ENCODE data around the gene MECR.
"Not testable (repeated sequence)": the region's sequence is repeated elsewhere in the genome, so short reads cannot be mapped to it uniquely, and the experiment has no call there.

Gene MECR

DNA sequence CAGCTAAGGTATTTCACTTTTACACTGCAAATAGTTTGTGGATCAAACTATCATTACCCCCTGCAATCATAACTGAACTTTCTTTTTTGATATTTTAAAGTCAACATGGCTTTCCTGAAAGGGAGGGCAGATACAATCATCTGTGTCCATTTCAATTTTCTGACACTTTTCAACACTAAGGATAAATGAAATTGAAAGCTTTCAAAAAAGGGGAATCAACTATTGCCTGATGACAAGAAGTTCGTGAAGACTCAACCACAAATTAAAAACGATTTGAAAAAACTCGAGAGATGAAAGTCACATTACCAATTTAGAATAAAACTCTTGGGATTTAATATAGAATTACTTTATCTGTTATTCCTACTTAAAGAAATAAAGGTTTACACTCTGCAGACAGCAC is 60.8 kb downstream of the MECR start:
- DNase-seq (ENCODE audit: low read depth in 2 of 2) = no peak

DNA sequence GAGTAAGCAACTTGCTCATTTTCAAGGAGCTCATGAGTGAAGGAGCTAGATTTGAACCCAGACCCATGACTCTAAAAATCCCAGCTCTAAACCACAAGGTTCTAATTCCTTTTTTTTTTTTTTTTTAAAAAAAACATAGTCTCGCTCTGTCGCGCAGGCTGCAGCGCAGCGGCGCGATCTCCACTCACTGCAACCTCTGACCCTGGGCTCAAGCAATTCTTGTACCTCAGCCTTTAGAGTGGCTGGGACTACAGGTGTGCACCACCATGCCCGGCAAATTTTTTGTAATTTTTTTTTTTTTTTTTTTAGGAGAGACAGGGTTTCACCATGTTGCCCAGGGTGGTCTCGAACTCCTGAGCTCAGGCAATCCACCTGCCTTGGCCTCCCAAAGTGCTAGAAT is 62.8 kb downstream of the MECR start:
- no peak for DNase-seq (ENCODE audit: low read depth in 2 of 2)

DNA sequence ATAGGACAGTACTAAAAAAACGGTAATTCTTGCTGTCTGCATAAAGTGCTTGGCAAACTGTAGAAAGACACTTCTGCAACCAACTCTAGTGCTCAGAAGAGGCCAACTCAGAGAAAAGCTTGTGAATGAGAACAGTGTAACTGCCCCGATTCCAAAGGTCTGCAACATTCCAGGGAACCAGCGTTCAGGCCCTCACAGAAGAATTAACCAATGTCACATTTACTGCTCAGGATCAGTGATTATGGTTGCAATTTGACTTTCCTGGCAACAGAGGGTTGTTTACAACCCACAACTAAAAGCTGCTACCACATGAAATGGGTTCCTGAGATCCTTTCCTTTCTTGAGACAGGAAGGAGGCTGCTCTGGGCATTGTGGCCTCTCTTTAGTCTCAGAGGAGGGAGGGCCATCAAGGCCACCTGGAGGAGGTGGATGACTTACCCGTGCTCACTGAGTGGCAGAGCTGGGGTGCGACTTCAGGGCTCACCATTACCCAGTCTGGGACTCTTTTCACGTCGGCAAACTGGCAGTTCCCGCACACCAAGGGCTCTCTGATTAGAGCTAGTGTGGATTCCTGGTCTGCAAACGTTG is 64.3 kb downstream of the MECR start:
- DNase-seq (ENCODE audit: low read depth in 2 of 2) = no peak

DNA sequence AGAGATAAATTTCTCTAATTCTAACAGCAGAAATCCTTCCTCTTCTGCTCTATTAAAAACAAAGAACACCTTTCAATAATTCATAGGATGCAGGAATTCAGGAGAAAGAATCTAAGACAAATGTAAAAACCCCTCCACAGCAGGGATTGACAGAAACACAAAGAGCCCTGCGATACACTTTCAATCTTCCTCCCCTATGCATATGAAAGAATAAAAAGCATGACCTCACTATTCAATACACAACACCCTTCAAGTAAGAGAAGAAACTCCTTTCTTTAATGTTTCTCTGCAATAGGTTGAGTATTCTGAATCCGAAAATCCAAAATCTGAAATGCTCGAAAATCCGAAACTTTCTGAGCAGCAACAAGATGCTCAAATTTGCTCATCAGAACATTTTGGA is 66.1 kb downstream of the MECR start:
- no peak for DNase-seq (ENCODE audit: low read depth in 2 of 2)

DNA sequence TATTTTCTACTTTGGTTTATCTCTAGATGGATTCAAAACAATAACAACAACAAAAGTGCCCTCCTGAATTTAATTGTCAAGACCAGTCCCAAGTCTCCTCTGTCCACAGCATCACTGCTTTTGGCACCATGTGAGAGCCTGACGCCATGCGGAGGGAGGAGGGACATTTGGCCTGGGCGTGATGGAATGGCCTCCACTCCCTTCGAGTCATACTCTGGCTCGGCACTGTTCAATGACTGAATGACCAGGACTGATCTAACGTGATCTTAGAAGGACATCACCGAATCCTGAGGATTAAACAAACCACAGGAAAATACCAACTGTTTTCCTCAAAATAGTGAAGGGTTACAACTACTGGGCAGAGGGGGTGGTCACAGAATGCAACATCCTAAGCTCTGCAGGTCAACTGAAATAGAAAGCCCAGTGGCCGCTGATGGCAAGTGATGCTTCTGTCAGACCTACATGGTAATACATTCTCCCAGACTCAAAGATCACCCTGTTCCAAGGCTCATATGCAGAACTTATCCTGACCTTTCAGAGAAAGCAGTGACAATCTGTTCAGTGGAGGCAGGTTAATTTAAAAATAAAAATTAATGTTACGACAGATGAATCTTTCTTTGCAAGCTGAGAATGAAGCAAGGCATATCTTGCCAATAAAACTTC is 68.1 kb downstream of the MECR start:
- no peak for DNase-seq (ENCODE audit: low read depth in 2 of 2)

DNA sequence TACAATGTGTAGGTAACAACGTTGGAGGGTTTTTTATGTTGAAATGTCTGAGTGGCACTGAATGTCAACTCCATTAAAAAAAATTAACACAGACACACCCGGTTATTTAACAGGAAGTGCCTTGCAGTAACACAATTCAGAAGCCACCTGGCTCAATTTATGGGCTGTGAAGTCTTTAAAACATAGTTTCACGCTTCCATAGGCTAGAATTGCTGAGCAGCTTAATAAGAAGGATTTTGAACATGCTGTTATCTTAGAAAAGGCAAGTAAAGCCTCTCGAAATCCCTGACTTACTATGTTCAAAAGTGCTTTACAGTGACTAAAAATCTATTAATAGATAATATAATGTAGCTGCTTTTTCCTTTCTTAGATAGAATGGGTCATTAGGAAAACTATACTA is 68.7 kb downstream of the MECR start:
- no peak for DNase-seq (ENCODE audit: low read depth in 2 of 2)

DNA sequence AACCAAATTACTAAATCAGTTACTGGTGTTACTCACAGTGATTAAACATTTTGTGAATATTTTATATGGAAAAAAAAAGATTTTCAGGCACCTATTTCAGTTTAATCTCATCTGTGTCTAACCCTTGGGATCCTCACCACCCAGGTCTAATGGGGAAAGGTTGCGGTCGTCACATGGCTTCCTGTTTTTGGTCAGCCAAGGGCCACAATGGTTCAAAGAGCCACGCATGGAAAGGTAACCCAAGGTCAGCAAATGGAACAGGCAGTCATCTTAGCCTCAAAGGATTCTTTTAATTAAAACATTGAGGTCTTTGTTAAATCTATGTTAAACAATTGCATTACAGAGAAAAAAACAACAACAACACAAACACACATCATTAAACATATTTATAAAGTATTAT is 71.0 kb downstream of the MECR start:
- no peak for DNase-seq (ENCODE audit: low read depth in 2 of 2)

DNA sequence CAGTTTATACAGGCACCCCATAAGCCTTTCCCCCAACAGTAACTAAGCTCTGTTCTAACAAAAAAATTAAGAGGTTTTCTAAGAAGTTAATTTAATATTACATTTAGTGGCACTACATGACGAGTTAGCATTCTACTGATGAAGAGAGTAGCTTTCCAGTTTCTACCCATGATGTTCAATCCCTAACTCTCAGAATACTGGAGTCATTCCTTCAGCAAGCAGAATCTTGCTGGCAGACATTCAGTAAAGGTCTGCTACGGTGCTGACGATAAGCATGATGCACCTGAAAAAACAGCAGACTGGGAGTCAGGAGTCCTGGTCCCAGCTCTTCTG is 73.5 kb downstream of the MECR start:
- DNase-seq (ENCODE audit: low read depth in 2 of 2) = no peak

DNA sequence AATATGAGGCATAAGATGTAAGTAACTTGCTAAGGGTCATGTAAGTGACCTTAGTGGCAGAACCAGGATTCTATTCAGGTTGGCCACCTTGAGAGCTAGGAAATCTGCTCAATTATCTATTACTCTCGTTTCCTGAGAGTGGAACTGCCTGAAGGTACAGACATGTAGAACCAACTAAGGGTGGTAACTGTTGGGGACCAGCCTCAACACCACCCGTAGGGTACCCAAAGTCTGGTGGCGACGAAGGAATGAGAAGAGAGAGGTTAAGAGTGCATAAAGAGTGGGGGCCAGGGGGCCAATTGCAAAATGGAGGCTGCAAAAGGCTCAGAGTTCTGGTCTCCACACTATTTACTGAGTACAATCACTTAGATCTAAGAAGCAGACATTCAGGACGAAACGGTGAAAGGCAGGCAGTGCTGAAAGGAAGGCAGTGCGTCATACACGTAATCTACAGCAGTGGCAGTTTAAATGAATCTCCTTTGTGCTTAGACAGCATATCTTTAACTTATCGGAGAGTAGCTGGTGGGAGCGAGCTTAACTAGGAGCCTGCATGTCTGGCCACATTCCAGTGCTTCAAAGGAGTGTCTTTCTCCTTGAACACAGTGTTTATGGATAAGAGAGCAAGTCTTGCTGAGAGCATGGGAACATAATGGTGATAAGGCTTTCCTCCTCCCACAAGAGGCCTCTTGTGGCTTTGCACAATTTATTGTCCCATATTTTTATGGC is 74.0 kb downstream of the MECR start:
- DNase-seq (ENCODE audit: low read depth in 2 of 2) = no peak

DNA sequence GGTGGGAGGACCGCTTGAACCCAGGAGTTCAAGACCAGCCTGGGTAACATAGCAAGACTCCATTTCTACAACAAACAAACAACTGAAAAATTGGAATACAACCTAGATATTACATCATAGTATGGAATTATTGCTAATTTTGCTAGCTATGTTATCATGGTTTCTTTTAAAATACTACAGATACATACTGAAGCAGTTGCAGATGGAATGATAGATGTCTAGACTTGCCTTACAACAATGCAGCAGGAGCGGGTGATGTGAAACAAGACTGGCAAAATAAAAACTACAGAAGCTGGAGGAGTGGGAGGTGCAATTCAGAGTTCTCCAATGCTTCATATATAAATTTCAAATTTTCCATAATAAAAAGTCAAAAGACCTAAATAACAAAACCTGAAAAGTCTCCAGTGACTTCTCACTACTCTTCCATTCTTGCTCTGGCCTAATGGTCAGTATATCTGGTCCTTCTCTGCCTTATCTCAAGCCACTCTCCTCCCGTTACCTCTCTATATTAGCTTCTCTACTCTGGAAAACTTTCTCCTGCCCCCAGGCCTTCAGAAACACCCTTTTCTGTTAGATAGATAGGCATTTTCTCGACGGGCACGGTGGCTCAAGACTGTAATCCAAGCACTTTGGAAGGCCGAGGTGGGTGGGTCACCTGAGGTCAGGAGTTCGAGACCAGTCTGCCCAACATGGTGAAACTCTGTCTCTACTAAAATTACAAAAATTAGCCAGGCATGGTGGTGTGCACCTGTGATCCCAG is 78.5 kb downstream of the MECR start:
- no peak for DNase-seq (ENCODE audit: low read depth in 2 of 2)

DNA sequence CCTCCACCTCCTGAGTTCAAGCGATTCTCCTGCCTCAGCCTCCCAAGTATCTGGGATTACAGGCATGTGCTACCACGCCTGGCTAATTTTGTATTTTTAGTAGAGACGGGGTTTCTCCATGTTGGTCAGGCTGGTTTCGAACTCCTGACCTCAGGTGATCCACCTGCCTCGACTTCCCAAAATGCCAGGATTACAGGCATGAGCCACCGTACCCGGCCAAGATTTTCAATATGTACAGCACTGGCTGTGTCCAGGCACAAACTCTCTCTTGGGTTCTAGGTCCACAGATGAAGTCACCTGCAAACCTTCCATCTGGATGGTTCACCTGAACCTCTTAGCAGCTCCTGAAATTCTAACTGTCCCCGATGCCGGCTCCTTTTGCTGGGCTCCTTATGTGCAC is 80.4 kb downstream of the MECR start:
- not testable (repeated sequence) for DNase-seq (ENCODE audit: low read depth in 2 of 2)

DNA sequence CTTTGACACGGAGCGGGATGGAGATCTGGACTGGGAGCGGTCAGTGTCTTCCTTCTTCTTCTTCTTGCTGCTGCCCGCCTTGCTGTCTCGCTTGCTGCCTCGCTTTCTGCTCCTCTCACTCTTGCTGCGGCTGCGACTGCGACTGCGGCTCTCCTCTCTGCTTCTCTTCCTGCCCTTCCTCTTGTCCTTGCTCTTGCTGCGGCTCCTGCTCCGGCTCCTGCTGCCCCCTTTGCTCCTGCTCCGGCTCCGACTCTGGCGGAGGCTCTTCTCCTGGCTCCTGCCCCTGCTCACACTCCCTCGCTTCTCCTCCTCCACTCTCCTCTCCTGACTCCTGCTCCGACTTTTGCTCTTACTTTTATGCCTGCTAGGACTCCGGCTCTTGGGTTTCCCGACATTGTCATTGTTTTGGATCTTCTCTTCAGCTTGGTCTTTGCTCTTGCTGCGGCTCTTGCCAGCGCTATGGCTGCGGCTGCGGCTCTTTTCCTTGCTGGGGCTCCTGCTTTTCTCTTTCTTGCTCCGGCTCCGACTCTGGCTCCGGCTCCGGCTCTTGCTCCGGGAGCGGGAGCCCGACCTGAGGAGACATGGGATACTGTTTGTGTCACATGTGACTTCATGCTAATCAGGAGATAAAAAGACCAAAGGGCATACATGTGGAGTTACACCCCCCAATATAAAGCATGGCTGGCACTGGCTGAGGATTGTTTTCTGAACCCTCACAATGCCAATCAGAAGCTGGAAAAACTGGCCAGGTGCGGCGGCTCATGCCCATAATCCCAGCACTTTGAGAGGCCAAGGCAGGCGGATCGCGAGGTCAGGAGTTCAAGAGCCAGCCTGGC is 81.9 kb downstream of the MECR start:
- DNase-seq (ENCODE audit: low read depth in 2 of 2) = no peak

DNA sequence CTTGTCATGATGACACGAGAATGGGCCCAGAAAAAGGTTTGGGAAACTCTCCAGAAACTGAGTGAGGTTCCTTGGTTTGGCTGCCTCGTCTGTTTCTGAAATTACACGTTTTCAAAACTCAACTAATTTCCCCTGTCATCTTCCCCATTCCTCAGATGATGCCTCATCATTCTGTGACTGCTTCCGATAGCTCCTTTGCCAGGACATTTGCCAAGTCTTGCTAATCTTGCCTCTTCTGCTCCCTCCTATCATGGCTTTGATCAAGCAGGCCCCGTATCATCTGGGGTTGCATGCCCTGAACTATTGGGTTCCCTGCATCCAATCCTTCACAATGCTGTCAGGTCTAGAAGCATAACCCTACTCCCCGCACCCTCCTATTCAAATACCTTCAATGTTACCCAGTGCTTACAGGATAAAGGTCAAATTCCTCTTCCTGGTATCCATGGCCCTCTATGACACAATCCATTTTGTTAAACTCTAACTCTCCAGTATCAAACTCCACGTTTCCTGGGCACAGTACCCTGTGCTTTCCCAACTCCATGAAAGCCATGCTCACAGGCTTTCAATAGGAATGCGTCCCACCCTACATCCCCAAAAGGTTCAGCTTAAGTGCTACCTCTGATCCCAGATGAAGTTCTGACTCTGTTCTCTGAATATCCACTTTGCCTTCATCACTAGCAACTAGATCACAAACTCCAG is 84.8 kb downstream of the MECR start:
- DNase-seq (ENCODE audit: low read depth in 2 of 2) = no peak

DNA sequence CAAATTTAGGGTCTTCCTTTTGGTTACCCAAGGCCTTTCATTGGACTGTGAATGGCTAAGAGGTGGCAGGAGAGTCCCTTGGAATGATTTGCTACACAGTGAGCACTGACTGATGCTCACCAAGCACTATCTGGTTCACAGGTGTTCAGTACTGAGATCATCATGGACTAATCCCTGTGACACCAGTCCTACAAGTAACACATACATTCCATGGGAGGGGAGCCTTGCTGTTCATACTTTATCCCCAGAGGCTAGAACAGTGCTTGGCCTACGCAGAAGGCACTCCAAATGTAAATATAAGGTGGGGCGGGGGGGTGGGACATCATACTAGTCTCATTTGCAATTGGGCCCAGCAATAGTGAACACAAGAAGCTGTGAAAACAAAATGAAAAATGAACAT is 86.6 kb downstream of the MECR start:
- DNase-seq (ENCODE audit: low read depth in 2 of 2) = no peak

DNA sequence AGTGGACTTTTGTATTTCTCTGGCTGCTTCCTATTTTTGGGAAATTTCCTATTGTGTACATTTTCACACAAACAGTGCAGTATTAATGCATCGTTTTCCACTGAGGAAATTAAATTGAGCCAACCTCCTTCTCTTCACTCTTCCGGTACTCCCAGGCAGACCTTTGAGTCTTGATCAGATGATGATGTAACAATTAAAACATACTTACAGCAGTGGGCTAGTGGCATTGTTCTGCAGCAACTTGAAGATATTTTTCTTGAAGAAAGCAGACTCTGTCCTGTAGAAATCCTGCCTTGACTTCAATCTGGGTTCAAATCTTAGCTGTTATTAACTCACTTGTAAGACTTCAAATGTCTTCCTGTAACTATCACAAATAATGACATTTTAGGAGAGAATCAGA is 88.0 kb downstream of the MECR start:
- DNase-seq (ENCODE audit: low read depth in 2 of 2) = no peak

Measured in stimulated activated CD4-positive, alpha-beta T cell treated with anti-CD3 and anti-CD28 coated beads, Interleukin-1b, Interleukin-23, amount 100 ng/mL, for 4 hours (primary cell).